LNCAP (cell line): ENCODE results near the gene DGCR2.

Experiments
- CTCF ChIP-seq: fragments of 450-650 bp; IDR thresholded peaks from 2 replicates; pipeline ENCODE4 v1.5.1; 2017; ENCODE audit warnings: mild to moderate bottlenecking

DGCR2 gene

GRCh38 chr22:19012308-19012986, 109.8 kb downstream of the DGCR2 start:
- no peak for TF ChIP-seq CTCF

- TF ChIP-seq CTCF = no peak
Observed at GRCh38 chr22:19011075-19011474, 111.1 kb downstream of the DGCR2 start.

- no peak for TF ChIP-seq CTCF
Observed at GRCh38 chr22:19005905-19006304, 116.3 kb downstream of the DGCR2 start.

GRCh38 chr22:19004471-19004870, 117.7 kb downstream of the DGCR2 start:
- no peak for TF ChIP-seq CTCF

- TF ChIP-seq CTCF = no peak
Observed at GRCh38 chr22:19003508-19003907, 118.7 kb downstream of the DGCR2 start.

- TF ChIP-seq CTCF = no peak
Observed at GRCh38 chr22:19002684-19003038, 119.6 kb downstream of the DGCR2 start.

- no peak for TF ChIP-seq CTCF
Observed at GRCh38 chr22:19001204-19001603, 121.0 kb downstream of the DGCR2 start.

GRCh38 chr22:18999416-18999815, 122.8 kb downstream of the DGCR2 start:
- TF ChIP-seq CTCF = no peak
